ENCODE measurements around the gene CDC42BPB. TPM values are rescaled to one million over a fixed set of nuclear protein-coding genes. Genes with fewer than 3 reads are reported as not detected.

Gene CDC42BPB
- total and polyA plus RNA-seq, 2 of the 4 experiments (the other 2 are of a cell fraction), result 49.1 to 81.4 TPM

DNA sequence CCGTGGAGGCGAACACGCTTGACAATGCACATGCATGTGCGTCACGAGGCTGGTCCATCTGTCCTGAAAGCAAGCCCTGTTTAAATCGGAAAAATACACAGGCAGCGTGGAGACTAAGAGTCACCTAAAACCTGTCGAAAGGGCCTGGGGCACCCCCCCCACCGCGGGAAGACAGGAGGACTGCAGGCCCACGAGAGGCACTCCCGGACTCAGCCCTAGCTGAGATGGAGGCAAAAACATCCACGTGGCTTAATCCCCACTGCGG, 54.1 kb downstream of the CDC42BPB start:
- H2AK9ac ChIP-seq (replicated peaks; ENCODE audit: low read depth, low read length, poor library complexity), result no peak overlapping the region
- TF ChIP-seq MAFK (IDR thresholded peaks at IDR 0.05; ENCODE audit: low read depth, low read length), result no peak
- TF ChIP-seq BHLHE40 (IDR thresholded peaks at IDR 0.05; ENCODE audit: low read depth, low read length), result no peak
- no peak for TF ChIP-seq MAZ (IDR thresholded peaks at IDR 0.05; ENCODE audit: borderline replicate concordance, low read depth, low read length)
- TF ChIP-seq, protein P1, sequence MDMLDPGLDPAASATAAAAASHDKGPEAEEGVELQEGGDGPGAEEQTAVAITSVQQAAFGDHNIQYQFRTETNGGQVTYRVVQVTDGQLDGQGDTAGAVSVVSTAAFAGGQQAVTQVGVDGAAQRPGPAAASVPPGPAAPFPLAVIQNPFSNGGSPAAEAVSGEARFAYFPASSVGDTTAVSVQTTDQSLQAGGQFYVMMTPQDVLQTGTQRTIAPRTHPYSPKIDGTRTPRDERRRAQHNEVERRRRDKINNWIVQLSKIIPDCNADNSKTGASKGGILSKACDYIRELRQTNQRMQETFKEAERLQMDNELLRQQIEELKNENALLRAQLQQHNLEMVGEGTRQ (IDR thresholded peaks at IDR 0.05; ENCODE audit: low read depth, low read length), result no peak
- no peak for TF ChIP-seq FOS (IDR thresholded peaks at IDR 0.05; ENCODE audit: low read depth, low read length)
- no peak for TF ChIP-seq MXI1 (IDR thresholded peaks at IDR 0.05; ENCODE audit: borderline replicate concordance, low read depth, low read length)
- TF ChIP-seq POLR2A (IDR thresholded peaks at IDR 0.05; ENCODE audit: low read depth, low read length), result no peak
- TF ChIP-seq CEBPB (IDR thresholded peaks at IDR 0.05; ENCODE audit: low read depth, low read length), result no peak
- TF ChIP-seq RAD21 (IDR thresholded peaks at IDR 0.05; ENCODE audit: low read length), result no peak
- no peak for TF ChIP-seq NFE2L2 (IDR thresholded peaks at IDR 0.05; ENCODE audit: low read depth, low read length)
- TF ChIP-seq RFX5 (IDR thresholded peaks at IDR 0.05; ENCODE audit: low read depth, low read length), result no peak
- TF ChIP-seq, protein P2, sequence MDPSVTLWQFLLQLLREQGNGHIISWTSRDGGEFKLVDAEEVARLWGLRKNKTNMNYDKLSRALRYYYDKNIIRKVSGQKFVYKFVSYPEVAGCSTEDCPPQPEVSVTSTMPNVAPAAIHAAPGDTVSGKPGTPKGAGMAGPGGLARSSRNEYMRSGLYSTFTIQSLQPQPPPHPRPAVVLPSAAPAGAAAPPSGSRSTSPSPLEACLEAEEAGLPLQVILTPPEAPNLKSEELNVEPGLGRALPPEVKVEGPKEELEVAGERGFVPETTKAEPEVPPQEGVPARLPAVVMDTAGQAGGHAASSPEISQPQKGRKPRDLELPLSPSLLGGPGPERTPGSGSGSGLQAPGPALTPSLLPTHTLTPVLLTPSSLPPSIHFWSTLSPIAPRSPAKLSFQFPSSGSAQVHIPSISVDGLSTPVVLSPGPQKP (IDR thresholded peaks at IDR 0.05; ENCODE audit: borderline replicate concordance, low read depth, low read length), result no peak
- TF ChIP-seq CHD1 (IDR thresholded peaks at IDR 0.05; ENCODE audit: low read depth, low read length), result no peak
- TF ChIP-seq CTCF (conservative IDR thresholded peaks at IDR 0.05; ENCODE audit: low read depth, low read length), result no peak
- no peak for TF ChIP-seq SMC3 (IDR thresholded peaks at IDR 0.05; ENCODE audit: low read depth, low read length)
- dilution Hi-C loops (cut with HindIII; ENCODE audit: low sequenced_read_pairs, unreplicated experiment), result no loop called here
- no peak overlapping the region for H3K23ac ChIP-seq (ENCODE audit: low read depth, low read length)
- H3K79me1 ChIP-seq (ENCODE audit: low read depth in 1 of 2, low read length in 2 of 2), result peaks cover 33 to 87% of the 10 kb centered on the region in 2 experiments
- no peak overlapping the region for H3K4me2 ChIP-seq (ENCODE audit: low read depth, low read length)
- no peak overlapping the region for H3K27ac ChIP-seq (ENCODE audit: insufficient read depth, low read length)
- H3K36me3 ChIP-seq (ENCODE audit: control insufficient read depth, insufficient read depth, low read length), result peaks cover 51% of the 10 kb centered on the region
- no peak overlapping the region for H4K8ac ChIP-seq (ENCODE audit: low read depth in 2 of 2, low read length in 2 of 2)
- WGBS, 2 experiments (ENCODE audit: extremely low coverage in 2 of 2, insufficient read length in 1 of 2), result no CpG with 5 or more reads among the region's 14 CpGs
- no peak overlapping the region for H3K14ac ChIP-seq (replicated peaks; ENCODE audit: low read depth, low read length)
- ATAC-seq (ENCODE audit: low read depth), result no peak
- BruUV-seq (replicated peaks), result no TSS peak
- H2BK20ac ChIP-seq (ENCODE audit: low read depth, low read length), result no peak overlapping the region
- ChIA-PET CTCF (no interaction called here), POLR2A (ENCODE audit: unreplicated experiment) (no interaction called here)
- H3K27me3 ChIP-seq (ENCODE audit: control insufficient read depth, insufficient read depth, low read length), result no peaks in the 10 kb centered on the region
- H3K4me1 ChIP-seq (ENCODE audit: control insufficient read depth, insufficient read depth, low read length), result peaks cover 3% of the 10 kb centered on the region; the same call in 1 of the 2 replicates
- no peaks in the 10 kb centered on the region for H3K9me3 ChIP-seq (ENCODE audit: control insufficient read depth, insufficient read depth, low read length)
- H4K5ac ChIP-seq (ENCODE audit: low read depth, low read length), result no peak overlapping the region
- no peak overlapping the region for H2AFZ ChIP-seq (replicated peaks; ENCODE audit: low read length, poor library complexity)
- H2BK15ac ChIP-seq (ENCODE audit: low read depth, low read length), result no peak overlapping the region
- H4K20me1 ChIP-seq (ENCODE audit: insufficient read depth, low read length), result peaks cover 24% of the 10 kb centered on the region
- no peak overlapping the region for H2BK5ac ChIP-seq (ENCODE audit: low read depth, low read length, poor library complexity, severe bottlenecking)
- H3K9ac ChIP-seq (ENCODE audit: low read depth, low read length), result no peak overlapping the region
- H3K4me3 ChIP-seq (ENCODE audit: insufficient read depth, low read depth, low read length), result no peak overlapping the region
- H2BK120ac ChIP-seq (ENCODE audit: low read depth, low read length), result no peak overlapping the region
- no peak overlapping the region for H2AK5ac ChIP-seq (ENCODE audit: low read depth, low read length)
- H3K18ac ChIP-seq (ENCODE audit: low read depth, low read length), result no peak overlapping the region
- H3K4ac ChIP-seq (ENCODE audit: low read depth, low read length), result no peak overlapping the region
- DNase-seq, result no peak
- H3K56ac ChIP-seq (ENCODE audit: extremely low read depth, insufficient read depth, low read length), result no peak overlapping the region
- no peak overlapping the region for H4K91ac ChIP-seq (ENCODE audit: insufficient read depth, low read depth, low read length)
- in situ Hi-C loops (cut with MboI; ENCODE audit: low sequenced_read_pairs), result no loop called here
- intact Hi-C loops (cut with micrococcal nuclease), result no loop called here
- peaks cover 14% of the 10 kb centered on the region; the same call in 1 of the 2 replicates for H3K9me1 ChIP-seq (ENCODE audit: insufficient read depth, low read length)
